ENCODE data around the gene KRT23.
A peak's percentile ranks its signal among the peaks of the same experiment; 100 is the strongest.

KRT23 gene

DNA sequence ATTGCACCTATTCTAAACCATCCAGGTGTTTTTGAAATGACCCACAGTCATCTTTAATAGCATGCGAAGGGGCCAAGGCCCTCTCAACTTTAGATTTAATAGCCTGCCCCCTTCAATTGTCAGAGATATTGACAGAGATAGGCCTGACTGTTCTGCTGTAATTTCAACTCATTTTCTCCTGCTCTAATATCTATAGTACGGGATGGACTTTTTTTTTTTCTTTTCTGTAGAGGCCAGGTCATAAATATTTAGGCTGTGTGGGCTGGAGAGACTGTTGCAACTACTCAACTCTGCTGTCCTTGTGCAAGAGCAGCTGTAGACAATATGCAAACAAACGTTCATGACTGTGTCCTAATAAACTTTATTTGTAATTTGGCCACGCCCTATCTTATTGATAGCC is 27.7 kb downstream of the KRT23 start:
- no peak for DNase-seq
- H3K27me3 ChIP-seq (ENCODE audit: insufficient read depth, low read depth, severe bottlenecking), result peaks cover 40% of the 10 kb centered on the region
- no peaks in the 10 kb centered on the region for H3K36me3 ChIP-seq
- TF ChIP-seq, protein P1, sequence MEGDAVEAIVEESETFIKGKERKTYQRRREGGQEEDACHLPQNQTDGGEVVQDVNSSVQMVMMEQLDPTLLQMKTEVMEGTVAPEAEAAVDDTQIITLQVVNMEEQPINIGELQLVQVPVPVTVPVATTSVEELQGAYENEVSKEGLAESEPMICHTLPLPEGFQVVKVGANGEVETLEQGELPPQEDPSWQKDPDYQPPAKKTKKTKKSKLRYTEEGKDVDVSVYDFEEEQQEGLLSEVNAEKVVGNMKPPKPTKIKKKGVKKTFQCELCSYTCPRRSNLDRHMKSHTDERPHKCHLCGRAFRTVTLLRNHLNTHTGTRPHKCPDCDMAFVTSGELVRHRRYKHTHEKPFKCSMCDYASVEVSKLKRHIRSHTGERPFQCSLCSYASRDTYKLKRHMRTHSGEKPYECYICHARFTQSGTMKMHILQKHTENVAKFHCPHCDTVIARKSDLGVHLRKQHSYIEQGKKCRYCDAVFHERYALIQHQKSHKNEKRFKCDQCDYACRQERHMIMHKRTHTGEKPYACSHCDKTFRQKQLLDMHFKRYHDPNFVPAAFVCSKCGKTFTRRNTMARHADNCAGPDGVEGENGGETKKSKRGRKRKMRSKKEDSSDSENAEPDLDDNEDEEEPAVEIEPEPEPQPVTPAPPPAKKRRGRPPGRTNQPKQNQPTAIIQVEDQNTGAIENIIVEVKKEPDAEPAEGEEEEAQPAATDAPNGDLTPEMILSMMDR (IDR thresholded peaks at IDR 0.05; ENCODE audit: low read depth, low read length), result no peak
- H3K27ac ChIP-seq, result no peak overlapping the region
- no peak overlapping the region for H3K4me3 ChIP-seq (ENCODE audit: low read depth, low read length)
- H3K9me3 ChIP-seq (ENCODE audit: severe bottlenecking), result no peaks in the 10 kb centered on the region

DNA sequence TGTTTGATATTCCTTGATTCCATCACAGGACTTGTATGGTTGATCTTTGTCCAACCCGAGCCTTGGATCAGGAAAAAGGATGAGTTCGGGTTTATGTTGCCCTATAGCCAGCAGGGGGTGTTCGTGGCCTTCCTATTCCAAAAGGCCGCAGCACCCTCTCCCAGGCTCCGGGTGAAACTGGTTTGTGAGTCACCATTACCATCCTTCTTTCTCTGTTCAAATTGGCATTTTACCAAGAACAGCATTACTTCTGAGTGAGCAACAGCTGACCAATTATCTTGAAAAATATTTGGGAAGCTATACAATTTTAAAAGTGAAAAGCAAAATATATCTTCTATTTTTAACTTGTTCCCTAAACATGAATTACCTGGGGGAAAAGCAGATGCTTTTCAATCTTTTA is 28.1 kb downstream of the KRT23 start:
- TF ChIP-seq, protein P1 (IDR thresholded peaks at IDR 0.05; ENCODE audit: low read depth, low read length), result peak; percentile 90
- Histone ChIP-seq H3K4me3 (ENCODE audit: low read depth, low read length) (no peak overlapping the region), H3K27ac (no peak overlapping the region), H3K36me3 (no peaks in the 10 kb centered on the region), H3K9me3 (ENCODE audit: severe bottlenecking) (no peaks in the 10 kb centered on the region), H3K27me3 (ENCODE audit: insufficient read depth, low read depth, severe bottlenecking) (peaks cover 44% of the 10 kb centered on the region)
- DNase-seq, result peak; percentile 82

DNA sequence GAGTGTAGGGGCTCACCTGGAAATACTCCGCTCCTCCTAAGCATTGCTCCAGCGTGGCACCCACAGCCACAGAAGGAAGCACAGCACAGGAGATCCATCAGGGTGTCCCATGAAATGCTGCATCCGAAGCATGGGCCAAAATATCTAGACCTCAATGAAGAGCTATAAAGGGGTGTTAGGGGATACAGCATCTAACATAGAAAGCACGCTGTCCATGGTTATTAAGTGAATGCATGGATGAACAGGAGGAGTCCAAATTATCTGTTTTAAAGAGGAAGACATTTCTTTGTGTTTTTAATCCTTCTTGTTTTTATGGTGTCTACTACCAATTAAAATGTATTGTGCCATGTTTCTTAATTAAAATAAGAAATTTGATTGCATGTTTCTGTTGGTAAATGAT is 30.8 kb downstream of the KRT23 start:
- H3K9me3 ChIP-seq (ENCODE audit: severe bottlenecking), result no peaks in the 10 kb centered on the region
- no peak overlapping the region for H3K27ac ChIP-seq
- DNase-seq, result no peak
- H3K27me3 ChIP-seq (ENCODE audit: insufficient read depth, low read depth, severe bottlenecking), result peaks cover 70% of the 10 kb centered on the region
- no peaks in the 10 kb centered on the region for H3K36me3 ChIP-seq
- H3K4me3 ChIP-seq (ENCODE audit: low read depth, low read length), result no peak overlapping the region
- TF ChIP-seq, protein P1 (IDR thresholded peaks at IDR 0.05; ENCODE audit: low read depth, low read length), result no peak

DNA sequence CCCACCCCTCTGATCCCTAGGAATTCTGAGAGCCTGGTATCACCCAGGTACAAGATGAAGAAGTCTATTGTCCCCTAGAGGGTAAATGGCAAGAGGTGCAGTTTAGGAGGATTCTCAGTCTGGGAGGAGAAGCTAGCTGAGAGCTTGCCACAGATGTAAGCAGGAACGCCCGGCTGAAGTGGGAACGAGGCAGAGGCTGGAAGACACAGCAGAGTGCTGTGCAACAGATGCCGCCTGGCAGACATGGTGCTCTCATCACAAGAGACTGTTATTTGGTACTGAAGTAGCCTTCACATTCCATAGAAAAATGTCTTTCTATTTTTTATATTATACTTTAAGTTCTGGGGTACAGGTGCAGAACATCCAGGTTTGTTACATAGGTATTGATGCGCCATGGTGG is 32.1 kb downstream of the KRT23 start:
- TF ChIP-seq, protein P1 (IDR thresholded peaks at IDR 0.05; ENCODE audit: low read depth, low read length), result no peak
- no peak overlapping the region for H3K27ac ChIP-seq
- no peaks in the 10 kb centered on the region for H3K36me3 ChIP-seq
- no peak overlapping the region for H3K4me3 ChIP-seq (ENCODE audit: low read depth, low read length)
- peaks cover 82% of the 10 kb centered on the region for H3K27me3 ChIP-seq (ENCODE audit: insufficient read depth, low read depth, severe bottlenecking)
- H3K9me3 ChIP-seq (ENCODE audit: severe bottlenecking), result no peaks in the 10 kb centered on the region
- DNase-seq, result no peak

DNA sequence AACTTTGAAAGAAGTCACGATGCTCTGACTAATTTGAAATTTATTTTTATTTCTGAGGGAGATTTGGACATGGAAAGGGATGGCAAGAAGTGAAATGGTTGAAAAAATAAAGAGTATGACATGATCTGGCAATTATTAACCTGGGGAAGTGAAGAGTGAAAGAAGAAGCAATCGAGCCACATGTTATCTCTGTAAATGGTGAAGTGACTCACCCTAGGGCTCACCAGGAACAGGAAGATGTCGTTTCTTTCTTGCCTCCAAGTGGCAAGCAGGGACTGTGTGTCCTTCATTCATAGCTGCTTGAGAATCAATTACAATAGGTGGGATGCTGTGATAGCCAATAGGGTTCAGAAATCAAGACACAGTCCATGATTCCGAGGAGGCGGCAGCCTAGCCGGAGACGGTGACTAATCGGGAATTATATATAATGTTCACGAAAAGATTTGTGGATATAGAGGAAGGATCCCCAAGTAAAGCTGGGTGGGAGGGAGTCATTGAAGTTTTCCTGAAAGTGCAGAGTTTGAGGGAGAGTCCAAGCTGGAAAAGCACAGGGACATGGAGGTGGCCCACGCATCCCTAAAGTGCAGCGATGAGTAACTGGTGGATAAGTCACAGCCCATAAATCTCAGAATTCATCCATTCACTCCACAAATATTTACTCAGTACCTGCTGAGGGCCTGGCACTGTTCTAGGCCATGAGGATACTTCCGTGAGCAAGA is 34.2 kb downstream of the KRT23 start:
- Histone ChIP-seq H3K27me3 (ENCODE audit: insufficient read depth, low read depth, severe bottlenecking) (peaks cover 92% of the 10 kb centered on the region), H3K27ac (no peak overlapping the region), H3K4me3 (ENCODE audit: low read depth, low read length) (no peak overlapping the region), H3K9me3 (ENCODE audit: severe bottlenecking) (no peaks in the 10 kb centered on the region), H3K36me3 (no peaks in the 10 kb centered on the region)
- DNase-seq, result no peak
- TF ChIP-seq, protein P1 (IDR thresholded peaks at IDR 0.05; ENCODE audit: low read depth, low read length), result no peak

DNA sequence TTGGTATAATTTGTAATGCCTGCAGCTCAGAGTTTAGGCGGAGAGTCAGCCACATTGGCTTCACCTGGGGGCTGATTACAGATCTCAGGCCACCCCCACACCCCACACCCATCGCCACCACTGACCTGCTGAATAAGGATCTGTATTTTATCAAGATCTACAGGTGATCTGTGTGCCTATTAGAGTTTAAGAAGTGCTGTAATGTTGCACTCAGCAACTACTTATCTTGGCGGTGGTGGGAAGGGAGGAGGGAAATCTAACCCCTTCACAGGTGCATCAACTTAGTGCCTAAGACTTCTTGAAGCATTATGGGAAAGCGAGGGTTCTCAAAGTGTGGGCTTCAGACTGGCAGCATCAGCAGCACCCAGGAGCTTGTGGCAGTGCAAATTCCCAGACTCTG is 34.9 kb downstream of the KRT23 start:
- no peak overlapping the region for H3K4me3 ChIP-seq (ENCODE audit: low read depth, low read length)
- no peak overlapping the region for H3K27ac ChIP-seq
- TF ChIP-seq, protein P1 (IDR thresholded peaks at IDR 0.05; ENCODE audit: low read depth, low read length), result no peak
- no peaks in the 10 kb centered on the region for H3K9me3 ChIP-seq (ENCODE audit: severe bottlenecking)
- no peak for DNase-seq
- no peaks in the 10 kb centered on the region for H3K36me3 ChIP-seq
- peaks cover 92% of the 10 kb centered on the region for H3K27me3 ChIP-seq (ENCODE audit: insufficient read depth, low read depth, severe bottlenecking)

Data from WERI-Rb-1 (cell line).